ENCODE data around the gene SKP2.

- no peak for TF ChIP-seq CTCF (IDR thresholded peaks at IDR 0.05)
- TF ChIP-seq POLR2A (IDR thresholded peaks at IDR 0.05): no peak
Observed at GRCh38 chr5:36202521-36202961, 50.6 kb downstream of the SKP2 start.
